Stimulated activated CD4-positive, alpha-beta T cell treated with anti-CD3 and anti-CD28 coated beads, Interleukin-2, amount 100 ng/mL, for 4 hours (primary cell): ENCODE measurements around the gene LSM2.
A peak's percentile ranks its signal among the peaks of the same experiment; 100 is the strongest.
"Not testable (repeated sequence)": the region's sequence is repeated elsewhere in the genome, so short reads cannot be mapped to it uniquely, and the experiment has no call there.

Experiments
- DNase-seq: peaks from one replicate; pipeline ENCODE4 v3.0.0-alpha.2; 2020; ENCODE audit warnings: low read depth

The LSM2 gene

DNA sequence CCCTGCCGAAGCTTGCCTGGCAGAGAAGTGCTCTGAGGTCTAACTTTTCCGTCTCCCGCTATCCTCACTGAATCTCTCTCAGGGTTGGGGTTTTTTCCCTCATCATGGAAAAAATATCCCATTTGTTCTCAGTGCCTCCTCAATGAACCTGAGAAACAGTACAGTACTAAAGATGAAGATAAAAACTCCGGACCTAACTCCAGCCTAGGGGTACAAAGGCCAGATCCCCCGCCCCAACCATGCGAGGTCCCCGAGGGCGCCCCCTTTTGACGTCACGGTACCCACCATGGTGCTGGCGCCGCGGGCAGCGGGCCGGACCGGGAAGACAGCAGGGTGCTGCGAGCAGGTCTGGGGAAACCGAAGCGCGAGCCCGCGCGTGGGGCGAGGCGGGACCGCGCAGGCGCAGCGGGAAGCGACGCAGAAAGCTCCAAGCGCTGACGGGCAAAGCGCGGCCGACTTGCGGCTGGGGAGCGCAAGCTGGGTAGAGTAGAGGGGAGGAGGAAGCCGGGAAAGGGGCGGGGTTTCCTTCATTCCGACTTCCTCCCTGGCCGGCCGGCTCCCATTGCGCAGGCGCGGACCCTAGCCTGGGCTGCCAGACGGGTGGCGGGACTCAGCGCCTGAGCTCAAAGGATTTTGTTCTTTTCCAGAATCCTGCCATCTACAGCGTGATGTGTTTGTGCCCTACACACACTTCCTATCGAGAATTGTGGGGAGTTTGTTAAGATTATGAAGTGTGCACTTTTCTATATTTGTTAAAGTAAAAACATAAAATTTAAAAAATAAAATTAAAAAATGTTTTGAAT, at the start of gene LSM2:
LSM2 (minus strand) TSS at position 497 of the 803 bp plus-strand sequence; CDS start at position 288, 209 bp downstream.
- DNase-seq = peak; percentile 96

DNA sequence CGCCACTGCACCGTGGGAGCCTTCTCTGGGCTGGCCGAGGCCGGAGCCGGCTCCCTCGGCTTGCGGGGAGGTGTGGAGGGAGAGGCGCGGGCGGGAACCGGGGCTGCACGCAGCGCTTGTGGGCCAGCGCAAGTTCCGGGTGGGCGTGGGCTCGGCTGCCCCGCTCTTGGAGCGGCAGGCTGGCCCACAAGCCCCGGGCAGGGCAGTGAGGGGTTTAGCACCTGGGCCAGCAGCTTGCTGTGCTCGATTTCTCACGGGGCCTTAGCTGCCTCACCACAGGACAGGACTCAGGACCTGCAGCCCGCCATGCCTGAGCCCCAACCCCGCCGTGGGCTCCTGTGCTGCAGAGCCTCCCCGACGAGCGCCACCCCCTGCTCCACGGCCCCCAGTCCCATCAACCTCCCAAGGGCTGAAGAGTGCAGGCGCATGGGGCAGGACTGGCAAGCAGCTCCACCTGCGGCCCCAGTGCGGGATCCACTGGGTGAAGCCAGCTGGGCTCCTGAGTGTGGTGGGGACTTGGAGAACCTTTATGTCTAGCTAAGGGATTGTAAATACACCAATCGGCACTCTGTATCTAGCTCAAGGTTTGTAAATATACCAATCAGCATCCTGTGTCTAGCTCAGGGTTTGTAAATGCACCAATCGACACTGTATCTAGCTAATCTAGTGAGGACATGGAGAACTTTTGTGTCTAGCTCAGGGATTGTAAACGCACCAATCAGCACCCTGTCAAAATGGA, 45.4 kb upstream of the LSM2 start:
- not testable (repeated sequence) for DNase-seq

DNA sequence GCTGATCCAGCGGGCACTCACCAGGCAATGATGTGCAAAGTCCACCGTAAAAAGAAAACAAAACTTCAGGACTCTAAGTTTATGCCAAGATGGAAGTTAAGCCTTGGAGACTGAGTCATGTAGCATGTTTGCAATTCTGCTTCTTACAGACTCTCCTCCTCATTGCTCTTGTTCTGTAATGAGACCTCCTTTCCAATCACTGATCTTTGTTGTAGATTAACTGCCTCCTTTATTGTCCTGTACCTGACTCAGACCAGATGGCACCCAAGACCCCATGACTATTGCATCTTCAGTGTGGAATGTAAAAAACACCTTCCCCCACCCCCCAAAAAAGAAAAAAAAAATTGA, 44.7 kb upstream of the LSM2 start:
- no peak for DNase-seq

DNA sequence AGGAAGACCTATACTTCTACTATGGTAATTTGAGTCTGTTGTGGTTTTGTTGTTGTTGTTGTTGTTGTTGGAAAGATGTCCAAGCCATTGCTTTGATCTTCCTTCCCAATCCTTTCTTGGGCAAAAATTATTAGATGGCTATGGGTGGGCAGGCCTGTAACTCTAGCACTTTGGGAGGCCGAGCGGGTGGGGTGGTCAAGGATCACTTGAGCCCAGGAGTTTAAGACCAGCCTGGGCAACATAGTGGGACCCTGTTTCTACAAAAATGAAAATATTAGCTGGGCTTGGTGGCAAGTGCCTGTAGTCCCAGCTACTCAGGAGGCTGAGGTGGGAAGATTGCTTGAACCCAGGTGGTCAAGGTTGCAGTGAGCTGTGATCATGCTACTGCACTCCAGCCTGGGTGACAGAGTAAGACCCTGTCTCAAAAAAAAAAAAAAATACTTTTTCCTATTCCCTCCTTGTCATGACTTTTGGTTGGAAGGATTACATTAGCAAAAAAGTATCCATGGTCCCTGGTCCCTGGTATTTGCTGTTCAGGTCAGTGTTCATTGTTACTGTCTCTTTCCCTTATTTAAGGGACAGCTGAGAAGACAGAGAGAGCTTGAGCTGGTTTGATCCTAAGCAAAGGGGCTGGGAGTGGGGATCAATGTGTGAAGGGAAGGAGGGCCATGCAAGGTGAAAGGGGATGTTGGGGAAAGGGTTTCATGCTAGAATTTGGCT, 44.2 kb upstream of the LSM2 start:
- DNase-seq = no peak

DNA sequence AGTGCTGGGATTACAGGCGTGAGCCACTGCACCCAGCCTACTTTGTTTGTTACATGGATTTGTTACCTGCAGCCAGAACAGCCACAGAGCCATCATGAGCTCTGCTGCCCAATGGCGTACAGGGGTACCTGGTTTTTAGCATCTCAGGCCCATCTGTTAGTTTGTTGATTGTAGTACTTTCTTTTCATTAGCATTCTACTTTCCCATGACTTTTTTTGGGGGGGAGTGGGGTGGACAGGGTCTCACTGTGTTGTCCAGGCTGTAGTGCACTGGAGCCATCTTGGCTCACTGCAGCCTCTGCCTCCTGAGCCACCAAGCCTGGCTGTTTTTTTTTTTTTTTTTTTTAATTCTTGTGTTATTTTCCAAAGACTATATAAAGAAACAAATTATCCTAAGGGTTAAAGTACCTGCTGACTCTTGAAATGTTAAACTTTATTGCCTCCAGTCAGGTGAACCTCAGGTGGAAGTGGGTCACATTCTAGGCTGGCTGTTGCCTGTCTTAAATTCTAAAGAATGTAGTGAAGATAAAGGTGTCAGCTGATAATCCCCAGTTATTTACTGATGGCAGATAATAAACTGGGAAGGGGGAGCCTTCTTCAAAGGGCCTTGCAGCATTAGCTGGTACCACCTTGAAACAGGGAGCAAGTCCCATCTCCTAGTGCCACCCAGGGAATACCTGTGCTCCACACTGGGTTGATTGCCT, 40.7 kb upstream of the LSM2 start:
- no peak for DNase-seq

DNA sequence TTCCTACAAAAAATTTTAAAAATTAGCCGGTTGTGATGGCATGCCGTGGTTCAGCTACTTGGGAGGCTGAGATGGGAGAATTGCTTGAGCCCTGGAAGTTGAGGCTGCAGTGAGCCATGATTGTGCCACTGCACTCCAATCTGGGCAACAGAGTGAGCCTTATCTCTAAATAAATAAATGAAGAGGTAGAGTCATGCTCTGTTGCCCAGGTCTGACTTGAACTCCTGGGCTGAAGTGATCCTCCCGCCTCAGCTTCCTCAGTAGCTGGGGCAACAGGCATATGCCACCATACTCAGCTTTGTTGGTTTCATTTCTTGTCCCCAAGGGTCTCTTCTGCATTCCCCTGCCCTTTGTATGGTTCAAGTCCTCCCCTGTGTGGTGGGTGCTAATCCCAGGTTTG, 37.7 kb upstream of the LSM2 start:
- no peak for DNase-seq

DNA sequence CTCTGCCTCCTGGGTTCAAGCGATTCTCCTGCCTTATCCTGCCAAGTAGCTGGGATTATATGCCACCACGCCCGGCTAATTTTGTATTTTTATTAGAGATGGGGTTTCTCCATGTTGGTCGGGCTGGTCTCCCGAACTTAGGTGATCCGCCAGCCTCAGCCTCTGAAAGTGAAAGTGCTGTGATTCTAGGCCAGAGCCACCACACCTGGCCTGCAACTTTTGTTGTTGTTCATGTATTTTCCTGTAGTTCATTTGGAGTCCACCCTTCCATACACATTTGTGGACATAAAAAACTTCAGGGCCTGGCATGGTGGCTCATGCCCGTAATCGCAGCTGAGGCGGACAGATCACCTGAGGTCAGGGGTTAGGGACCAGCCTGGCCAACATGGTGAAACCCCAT, 35.3 kb upstream of the LSM2 start:
- no peak for DNase-seq

DNA sequence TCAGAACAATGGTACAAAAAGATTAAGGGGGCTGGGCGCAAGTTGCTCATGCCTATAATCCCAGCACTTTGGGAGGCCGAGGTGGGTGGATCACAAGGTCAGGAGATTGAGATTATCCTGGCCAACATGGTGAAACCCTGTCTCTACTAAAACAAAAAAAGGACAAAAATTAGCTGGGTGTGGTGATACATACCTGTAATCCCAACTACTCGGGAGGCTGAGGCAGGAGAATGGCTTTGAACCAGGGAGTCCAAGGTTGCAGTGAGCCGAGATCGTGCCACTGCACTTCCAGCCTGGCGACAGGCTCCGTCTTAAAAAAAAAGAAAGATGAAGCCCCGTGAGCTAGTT, 33.0 kb upstream of the LSM2 start:
- DNase-seq = not testable (repeated sequence)

DNA sequence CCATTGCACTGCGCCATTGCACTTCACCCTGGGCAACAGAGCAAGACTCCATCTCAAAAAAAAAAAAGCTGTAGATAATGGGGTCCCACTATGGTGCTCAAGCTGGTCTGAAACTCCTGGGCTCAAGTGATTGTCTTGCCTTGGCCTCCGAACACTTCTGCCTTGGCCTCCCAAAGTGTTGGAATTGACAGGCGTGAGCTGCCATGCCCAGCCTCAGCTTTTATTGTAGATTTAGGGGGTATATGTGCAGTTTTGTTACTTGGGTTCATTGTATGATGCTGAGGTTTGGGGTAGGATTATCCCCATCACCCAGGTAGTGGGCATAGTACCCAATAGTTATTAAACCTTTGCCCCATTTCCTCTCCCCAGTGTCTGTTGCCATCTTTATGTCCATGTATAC, 32.2 kb upstream of the LSM2 start:
- DNase-seq = no peak

DNA sequence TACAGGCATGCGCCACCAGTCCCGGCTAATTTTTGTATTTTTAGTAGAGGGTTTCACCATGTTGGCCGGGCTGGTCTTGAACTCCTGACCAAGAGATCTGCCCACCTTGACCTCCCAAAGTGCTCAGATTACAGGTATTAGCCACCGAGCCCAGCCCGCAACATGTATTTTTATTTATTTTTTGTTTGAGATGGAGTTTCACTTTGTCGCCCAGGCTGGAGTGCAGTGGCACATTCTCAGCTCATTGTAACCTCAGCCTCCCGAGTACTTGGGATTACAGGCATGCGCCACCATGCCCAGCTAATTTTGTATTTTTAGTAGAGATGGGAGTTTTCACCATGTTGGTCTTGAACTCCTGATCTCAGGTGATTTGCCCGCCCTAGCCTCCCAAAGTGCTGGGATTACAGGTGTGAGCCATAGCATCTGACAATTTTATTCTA, 31.4 kb upstream of the LSM2 start:
- DNase-seq = not testable (repeated sequence)

DNA sequence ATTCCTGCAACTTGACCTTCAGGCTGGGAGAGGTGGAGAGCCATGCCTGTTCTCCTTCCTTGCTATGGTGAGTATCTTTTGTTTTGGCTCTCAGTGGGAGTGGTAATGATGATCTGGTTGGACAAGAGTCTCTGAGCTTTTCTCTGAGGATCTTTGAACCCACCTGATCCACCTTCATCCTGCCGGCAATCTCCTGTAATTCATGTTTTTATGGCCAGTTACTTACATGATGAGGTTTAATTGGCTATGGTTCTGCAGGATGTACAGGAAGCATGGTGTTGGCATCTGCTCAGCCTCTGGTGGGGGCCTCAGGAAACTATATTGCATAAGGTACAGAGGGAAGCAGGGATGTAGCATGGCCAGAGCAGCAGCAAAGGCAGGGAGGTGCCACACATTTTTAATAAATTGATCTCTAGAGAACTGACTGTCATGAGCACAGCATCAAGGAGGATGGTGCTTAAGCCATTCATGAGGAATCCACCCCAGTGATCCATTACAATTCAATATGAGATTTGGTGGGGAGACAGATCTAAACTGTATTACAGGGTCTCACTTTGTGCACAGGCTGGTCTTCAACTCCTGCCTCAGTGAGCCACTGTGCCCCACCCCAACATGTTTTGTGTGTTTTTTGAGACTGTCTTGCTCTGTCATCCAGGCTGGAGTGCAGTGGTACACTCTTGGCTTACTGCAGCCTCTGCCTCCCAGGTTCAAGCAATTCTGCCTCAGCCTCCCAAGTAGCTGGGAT, 30.8 kb upstream of the LSM2 start:
- DNase-seq = no peak

DNA sequence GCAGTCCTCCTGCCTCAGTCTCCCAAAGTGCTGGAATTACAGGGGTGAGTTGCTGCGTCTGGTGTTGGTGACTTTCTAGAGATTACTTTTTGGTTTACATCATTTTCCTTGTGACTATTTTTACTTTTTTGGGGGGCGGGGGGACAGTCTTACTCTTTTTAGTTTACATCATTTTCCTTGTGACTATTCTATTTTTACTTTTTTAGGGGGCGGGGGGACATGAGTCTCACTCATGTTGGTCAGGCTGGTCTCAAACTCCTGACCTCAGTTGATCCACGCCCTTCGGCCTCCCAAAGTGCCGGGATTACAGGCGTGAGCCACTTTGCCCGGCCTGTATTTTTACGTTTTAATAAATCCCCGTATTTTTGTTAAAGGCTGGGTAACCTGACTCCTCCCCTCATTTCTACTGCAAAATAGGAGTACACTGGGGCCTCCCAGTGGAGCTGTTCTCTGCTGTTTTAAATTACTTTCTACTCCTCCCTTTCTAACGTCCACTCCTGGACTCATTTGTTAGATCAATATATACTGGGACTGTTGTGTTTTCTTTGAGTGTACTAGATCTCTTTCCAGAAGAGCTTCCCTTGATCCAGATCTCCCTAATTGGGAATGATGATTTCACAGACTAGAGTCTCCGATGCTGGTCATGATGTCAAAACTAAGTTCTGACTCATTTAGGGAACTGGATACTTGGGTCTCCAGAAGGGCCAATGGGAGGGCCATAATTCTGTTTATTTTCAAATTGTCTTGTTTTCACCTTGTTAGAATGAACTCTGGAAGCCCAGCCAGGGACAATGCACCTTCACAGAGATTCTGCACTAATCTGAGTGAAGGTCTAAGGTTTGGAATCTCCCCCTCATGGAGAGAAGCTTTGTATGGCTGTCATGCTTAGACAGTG, 30.0 kb upstream of the LSM2 start:
- DNase-seq = no peak

DNA sequence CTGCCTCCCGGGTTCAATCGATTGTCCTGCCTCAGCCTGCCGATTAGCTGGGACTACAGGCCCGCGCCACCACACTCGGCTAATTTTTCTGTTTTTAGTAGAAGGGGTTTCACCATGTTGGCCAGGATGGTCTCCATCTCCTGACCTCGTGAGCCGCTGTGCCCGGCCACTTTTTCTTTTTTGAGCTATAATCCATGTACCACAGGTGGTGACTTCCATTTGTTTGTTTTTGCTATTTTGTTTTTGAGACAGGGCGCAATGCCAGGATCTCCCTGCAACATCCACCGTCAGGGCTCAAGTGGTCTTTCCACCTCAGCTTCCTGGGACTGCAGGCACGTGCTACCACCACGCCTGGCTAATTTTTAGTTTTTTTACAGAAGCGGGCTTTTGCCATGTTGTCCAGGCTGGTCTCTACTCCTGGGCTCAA, 29.3 kb upstream of the LSM2 start:
- no peak for DNase-seq

DNA sequence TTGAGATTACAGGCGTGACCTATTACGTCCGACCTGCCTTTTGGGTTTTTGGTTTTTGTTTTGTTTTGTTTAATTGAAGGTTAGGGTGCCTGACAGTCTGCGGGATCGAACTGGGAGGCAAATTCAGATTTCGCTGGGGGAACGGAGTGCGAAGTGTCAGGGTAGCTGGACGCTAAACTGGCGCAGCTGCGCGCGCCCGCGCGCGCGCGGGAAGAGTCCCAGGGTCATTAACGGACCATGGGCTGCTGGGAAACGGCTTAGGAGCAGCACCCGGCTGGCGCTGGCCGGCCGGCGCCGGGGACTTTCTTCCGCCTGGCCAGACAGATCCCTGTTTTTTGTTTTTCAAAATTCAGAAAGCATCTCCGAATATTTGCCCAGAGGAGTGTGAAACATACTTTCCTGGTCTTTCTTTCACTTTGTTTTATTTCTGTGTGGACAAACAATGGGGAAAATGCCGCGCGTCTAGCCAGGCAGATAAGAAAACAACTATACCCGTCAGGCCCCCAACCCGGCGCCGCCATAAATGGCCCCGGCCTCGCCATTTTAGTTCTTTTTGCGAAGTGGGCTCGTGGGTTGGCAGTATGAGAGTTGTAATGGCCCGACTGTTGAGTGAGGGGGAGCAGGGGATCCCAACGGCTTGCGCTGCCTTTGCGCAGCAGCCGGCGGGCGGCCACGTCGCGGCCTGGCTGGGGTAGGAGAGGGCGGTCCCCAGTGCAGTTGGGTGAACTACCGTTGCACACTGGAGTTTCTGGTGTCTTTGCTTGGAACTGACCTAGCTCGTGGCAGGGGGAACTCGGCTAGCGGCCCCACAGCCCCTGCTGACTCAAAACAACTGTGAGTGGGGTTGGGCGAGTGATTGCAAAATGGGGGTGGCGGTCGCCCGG, 27.8 kb upstream of the LSM2 start:
- DNase-seq = peak; percentile 63

DNA sequence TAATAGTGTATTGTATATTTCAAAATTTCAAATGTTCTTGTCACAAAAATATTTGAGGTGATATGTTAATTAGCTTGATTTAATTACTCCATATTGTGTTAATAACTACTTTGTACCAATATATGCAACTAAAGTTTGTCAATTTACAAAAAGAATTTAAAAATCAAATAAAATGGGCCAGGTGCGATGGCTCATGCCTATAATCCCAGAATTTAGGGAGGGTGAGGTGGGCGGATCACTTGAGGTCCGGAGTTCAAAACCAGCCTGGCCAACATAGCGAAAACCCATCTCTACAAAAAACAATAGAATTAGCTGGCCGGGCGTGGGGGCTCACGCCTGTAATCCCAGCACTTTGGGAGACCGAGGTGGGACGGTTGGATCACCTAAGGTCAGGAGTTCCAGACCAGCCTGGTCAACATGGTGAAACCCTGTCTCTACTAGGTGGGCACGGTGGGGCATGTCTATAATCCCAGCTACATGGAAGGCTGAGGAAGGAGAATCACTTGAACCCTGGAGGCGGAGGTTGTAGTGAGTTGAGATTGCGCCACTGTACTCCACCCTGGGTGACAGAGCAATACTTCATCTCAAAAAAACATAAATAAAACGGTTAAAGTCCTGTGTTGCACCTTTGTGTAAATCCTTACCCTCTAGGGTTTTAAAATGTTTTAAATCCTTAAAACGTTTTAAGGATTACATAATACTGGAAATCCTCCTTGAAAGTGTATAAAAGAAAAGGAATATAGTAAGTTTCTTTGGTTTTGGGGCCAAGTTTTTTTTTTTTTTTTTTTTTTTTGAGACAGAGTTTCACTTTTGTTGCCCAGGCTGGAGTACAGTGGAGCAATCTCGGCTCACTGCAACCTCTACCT, 24.8 kb upstream of the LSM2 start:
- no peak for DNase-seq

DNA sequence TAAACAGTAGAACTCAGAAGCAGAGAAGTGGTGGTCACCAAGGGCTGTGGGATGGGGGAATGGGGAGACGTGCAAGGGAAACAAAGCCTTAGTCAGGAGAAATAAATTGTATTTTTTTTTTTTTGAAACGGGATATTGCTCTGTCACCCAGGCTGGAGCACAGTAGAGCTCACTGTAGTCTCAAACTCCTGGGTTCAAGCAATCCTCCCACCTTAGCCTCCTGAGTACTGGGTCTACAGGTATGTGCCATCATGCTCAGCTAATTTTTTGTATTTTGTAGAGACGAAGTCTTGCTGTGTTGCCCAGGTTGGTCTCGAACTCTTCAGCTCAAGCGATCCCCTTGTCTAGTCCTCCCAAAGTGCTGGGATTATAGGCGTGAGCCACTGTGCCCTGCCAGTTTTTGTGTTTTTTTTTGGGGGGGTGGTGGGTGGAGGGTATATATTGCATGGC, 24.1 kb upstream of the LSM2 start:
- no peak for DNase-seq

DNA sequence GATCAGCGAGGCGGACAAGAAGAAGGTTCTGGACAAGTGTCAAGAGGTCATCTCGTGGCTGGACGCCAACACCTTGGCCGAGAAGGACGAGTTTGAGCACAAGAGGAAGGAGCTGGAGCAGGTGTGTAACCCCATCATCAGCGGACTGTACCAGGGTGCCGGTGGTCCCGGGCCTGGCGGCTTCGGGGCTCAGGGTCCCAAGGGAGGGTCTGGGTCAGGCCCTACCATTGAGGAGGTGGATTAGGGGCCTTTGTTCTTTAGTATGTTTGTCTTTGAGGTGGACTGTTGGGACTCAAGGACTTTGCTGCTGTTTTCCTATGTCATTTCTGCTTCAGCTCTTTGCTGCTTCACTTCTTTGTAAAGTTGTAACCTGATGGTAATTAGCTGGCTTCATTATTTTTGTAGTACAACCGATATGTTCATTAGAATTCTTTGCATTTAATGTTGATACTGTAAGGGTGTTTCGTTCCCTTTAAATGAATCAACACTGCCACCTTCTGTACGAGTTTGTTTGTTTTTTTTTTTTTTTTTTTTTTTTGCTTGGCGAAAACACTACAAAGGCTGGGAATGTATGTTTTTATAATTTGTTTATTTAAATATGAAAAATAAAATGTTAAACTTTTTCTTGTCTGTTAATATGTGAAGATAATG, 23.0 kb upstream of the LSM2 start:
- DNase-seq = no peak
